HepG2 (cell line): ENCODE measurements around the gene SAMM50. TPM values are rescaled to one million over a fixed set of nuclear protein-coding genes. Genes with fewer than 3 reads are reported as not detected.

ENCODE experiments used
- CENPX ChIP-seq: sonication (generic); formaldehyde crosslinking; IDR thresholded peaks from 2 replicates; pipeline ENCODE4 v1.9.0; 2021; ENCODE audit warnings: mild to moderate bottlenecking, missing genetic modification reagents, moderate library complexity
- FLYWCH1 ChIP-seq: sonication (generic); formaldehyde crosslinking; IDR thresholded peaks from 2 replicates; pipeline ENCODE4 v1.8.1; 2023; ENCODE audit warnings: mild to moderate bottlenecking, missing genetic modification reagents
- HNF4A ChIP-seq: sonication (generic); formaldehyde crosslinking; IDR thresholded peaks from 2 replicates; pipeline ENCODE4 v1.4.0; 2020; ENCODE audit warnings: missing genetic modification reagents
- KDM5B ChIP-seq: sonication (generic); formaldehyde crosslinking; IDR thresholded peaks from 2 replicates; pipeline ENCODE4 v1.4.0; 2020; ENCODE audit warnings: missing genetic modification reagents, mild to moderate bottlenecking, borderline replicate concordance
- NRL ChIP-seq: sonication (generic); formaldehyde crosslinking; IDR thresholded peaks from 2 replicates; pipeline ENCODE4 v1.5.0; 2020; ENCODE audit warnings: missing genetic modification reagents, mild to moderate bottlenecking, moderate library complexity, borderline replicate concordance
- ZIK1 ChIP-seq: sonication (generic); formaldehyde crosslinking; IDR thresholded peaks from 2 replicates; pipeline ENCODE4 v1.5.0; 2020; ENCODE audit warnings: mild to moderate bottlenecking, low read depth, missing genetic modification reagents, borderline replicate concordance
- ZNF768 ChIP-seq: sonication (generic); formaldehyde crosslinking; IDR thresholded peaks from 2 replicates; pipeline ENCODE4 v1.4.0; 2020; ENCODE audit warnings: missing genetic modification reagents
- polyA plus RNA-seq, 8 experiments: library from polyadenylated mRNA; depleted of rRNA in 3 of 8; stranded (reverse) in 7 of 8; unstranded in 1 of 8; fragments of >200 nt; fragmentation: Illumina TruSeq in 4 of 8; extraction: Trizol in 4 of 8; gene quantifications; 2 replicates each; pipeline versions ENCODE4 v1.2.1 to v1.2.3, GENCODE V29; 2011 to 2016; ENCODE audit warnings: low read depth in 4 of 8, missing spikeins in 1 of 8, mixed read lengths in 1 of 8; ENCODE audit not compliant: insufficient read depth in 1 of 8
- total RNA-seq, 5 experiments: library from RNA; depleted of rRNA; stranded (reverse); fragments of >200 nt; fragmentation: Illumina TruSeq; extraction: Trizol; gene quantifications; 2 replicates each; pipeline ENCODE4 v1.2.3, GENCODE V29; 2016; ENCODE audit warnings: low read depth in 1 of 5
- TF ChIP-seq, protein P1 (sequence below): sonication (generic); formaldehyde crosslinking; IDR thresholded peaks from 2 replicates; pipeline ENCODE4 v1.5.0; 2020; ENCODE audit warnings: mild to moderate bottlenecking, missing genetic modification reagents, moderate library complexity
- TF ChIP-seq, protein P2 (sequence below): sonication (generic); formaldehyde crosslinking; IDR thresholded peaks from 2 replicates; pipeline ENCODE4 v1.4.0; 2020; ENCODE audit warnings: missing genetic modification reagents, borderline replicate concordance
- TF ChIP-seq, protein P3 (sequence below): sonication (generic); formaldehyde crosslinking; IDR thresholded peaks from 2 replicates; pipeline ENCODE4 v1.8.0; 2022; ENCODE audit warnings: missing genetic modification reagents, mild to moderate bottlenecking, borderline replicate concordance
- TF ChIP-seq, protein P4 (sequence below): sonication (generic); formaldehyde crosslinking; IDR thresholded peaks from 2 replicates; pipeline ENCODE4 v1.8.1; 2023; ENCODE audit warnings: mild to moderate bottlenecking, missing genetic modification reagents, borderline replicate concordance
- TF ChIP-seq, protein P5 (sequence below): sonication (generic); formaldehyde crosslinking; IDR thresholded peaks from 2 replicates; pipeline ENCODE4 v1.5.1; 2020; ENCODE audit warnings: missing genetic modification reagents, mild to moderate bottlenecking, borderline replicate concordance
- TF ChIP-seq, protein P6 (sequence below): sonication (generic); formaldehyde crosslinking; conservative IDR thresholded peaks from 2 replicates; pipeline ENCODE4 v1.8.1; 2023; ENCODE audit warnings: missing genetic modification reagents
- TF ChIP-seq, protein P7 (sequence below): sonication (generic); formaldehyde crosslinking; IDR thresholded peaks from 2 replicates; pipeline ENCODE4 v1.8.1; 2023; ENCODE audit warnings: missing genetic modification reagents, inconsistent platforms, borderline replicate concordance

Gene SAMM50
- total and polyA plus RNA-seq, 2 of the 13 experiments (the other 11 are each of a cell fraction or from before 2014, with no cell fraction given) = 34.7 to 63.4 TPM

DNA sequence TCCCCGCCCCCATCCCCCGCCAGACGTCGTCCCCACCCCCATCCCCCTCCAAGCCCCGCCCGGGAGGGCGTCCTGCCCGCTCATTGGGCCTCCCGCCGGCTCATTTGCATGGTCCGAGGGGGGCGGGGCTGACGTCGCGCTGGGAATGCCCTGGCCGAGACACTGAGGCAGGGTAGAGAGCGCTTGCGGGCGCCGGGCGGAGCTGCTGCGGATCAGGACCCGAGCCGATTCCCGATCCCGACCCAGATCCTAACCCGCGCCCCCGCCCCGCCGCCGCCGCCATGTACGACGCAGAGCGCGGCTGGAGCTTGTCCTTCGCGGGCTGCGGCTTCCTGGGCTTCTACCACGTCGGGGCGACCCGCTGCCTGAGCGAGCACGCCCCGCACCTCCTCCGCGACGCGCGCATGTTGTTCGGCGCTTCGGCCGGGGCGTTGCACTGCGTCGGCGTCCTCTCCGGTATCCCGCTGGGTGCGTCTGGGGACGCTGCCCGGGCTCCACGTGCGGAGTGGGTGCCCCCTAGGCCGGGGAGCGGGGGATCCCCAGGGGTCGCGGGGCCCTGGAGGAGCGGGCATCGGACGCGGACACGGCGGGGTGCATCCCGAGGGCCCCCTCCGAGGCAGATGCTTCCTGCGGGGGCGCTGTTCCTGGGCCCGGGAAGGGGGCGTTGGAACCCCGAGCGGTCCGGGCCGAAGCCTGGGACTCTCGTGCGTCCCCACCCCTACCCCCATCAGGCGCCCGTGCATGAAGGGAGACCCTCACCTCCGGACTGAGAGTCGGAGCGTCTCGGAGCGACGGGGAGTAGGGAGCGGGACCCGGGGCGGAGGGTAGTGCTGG lies 31.4 kb upstream of the SAMM50 start, which contains the start of gene PNPLA3 (continued):
- TF ChIP-seq, protein P1, sequence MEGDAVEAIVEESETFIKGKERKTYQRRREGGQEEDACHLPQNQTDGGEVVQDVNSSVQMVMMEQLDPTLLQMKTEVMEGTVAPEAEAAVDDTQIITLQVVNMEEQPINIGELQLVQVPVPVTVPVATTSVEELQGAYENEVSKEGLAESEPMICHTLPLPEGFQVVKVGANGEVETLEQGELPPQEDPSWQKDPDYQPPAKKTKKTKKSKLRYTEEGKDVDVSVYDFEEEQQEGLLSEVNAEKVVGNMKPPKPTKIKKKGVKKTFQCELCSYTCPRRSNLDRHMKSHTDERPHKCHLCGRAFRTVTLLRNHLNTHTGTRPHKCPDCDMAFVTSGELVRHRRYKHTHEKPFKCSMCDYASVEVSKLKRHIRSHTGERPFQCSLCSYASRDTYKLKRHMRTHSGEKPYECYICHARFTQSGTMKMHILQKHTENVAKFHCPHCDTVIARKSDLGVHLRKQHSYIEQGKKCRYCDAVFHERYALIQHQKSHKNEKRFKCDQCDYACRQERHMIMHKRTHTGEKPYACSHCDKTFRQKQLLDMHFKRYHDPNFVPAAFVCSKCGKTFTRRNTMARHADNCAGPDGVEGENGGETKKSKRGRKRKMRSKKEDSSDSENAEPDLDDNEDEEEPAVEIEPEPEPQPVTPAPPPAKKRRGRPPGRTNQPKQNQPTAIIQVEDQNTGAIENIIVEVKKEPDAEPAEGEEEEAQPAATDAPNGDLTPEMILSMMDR (CRISPR knock-in tag) = peak; percentile 58
- TF ChIP-seq, protein P2, sequence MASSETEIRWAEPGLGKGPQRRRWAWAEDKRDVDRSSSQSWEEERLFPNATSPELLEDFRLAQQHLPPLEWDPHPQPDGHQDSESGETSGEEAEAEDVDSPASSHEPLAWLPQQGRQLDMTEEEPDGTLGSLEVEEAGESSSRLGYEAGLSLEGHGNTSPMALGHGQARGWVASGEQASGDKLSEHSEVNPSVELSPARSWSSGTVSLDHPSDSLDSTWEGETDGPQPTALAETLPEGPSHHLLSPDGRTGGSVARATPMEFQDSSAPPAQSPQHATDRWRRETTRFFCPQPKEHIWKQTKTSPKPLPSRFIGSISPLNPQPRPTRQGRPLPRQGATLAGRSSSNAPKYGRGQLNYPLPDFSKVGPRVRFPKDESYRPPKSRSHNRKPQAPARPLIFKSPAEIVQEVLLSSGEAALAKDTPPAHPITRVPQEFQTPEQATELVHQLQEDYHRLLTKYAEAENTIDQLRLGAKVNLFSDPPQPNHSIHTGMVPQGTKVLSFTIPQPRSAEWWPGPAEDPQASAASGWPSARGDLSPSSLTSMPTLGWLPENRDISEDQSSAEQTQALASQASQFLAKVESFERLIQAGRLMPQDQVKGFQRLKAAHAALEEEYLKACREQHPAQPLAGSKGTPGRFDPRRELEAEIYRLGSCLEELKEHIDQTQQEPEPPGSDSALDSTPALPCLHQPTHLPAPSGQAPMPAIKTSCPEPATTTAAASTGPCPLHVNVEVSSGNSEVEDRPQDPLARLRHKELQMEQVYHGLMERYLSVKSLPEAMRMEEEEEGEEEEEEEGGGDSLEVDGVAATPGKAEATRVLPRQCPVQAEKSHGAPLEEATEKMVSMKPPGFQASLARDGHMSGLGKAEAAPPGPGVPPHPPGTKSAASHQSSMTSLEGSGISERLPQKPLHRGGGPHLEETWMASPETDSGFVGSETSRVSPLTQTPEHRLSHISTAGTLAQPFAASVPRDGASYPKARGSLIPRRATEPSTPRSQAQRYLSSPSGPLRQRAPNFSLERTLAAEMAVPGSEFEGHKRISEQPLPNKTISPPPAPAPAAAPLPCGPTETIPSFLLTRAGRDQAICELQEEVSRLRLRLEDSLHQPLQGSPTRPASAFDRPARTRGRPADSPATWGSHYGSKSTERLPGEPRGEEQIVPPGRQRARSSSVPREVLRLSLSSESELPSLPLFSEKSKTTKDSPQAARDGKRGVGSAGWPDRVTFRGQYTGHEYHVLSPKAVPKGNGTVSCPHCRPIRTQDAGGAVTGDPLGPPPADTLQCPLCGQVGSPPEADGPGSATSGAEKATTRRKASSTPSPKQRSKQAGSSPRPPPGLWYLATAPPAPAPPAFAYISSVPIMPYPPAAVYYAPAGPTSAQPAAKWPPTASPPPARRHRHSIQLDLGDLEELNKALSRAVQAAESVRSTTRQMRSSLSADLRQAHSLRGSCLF (CRISPR knock-in tag) = no peak
- TF ChIP-seq FLYWCH1 (CRISPR knock-in tag) (no peak), ZIK1 (CRISPR knock-in tag) (peak; percentile 78; the same call in 1 of the 2 replicates), ZNF768 (CRISPR knock-in tag) (peak; percentile 62; the same call in 1 of the 2 replicates), KDM5B (CRISPR knock-in tag) (peak; percentile 88; the same call in 1 of the 2 replicates), HNF4A (CRISPR knock-in tag) (no peak), NRL (no peak; the same call in 1 of the 2 replicates), CENPX (no peak)
- TF ChIP-seq, protein P3, sequence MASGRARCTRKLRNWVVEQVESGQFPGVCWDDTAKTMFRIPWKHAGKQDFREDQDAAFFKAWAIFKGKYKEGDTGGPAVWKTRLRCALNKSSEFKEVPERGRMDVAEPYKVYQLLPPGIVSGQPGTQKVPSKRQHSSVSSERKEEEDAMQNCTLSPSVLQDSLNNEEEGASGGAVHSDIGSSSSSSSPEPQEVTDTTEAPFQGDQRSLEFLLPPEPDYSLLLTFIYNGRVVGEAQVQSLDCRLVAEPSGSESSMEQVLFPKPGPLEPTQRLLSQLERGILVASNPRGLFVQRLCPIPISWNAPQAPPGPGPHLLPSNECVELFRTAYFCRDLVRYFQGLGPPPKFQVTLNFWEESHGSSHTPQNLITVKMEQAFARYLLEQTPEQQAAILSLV (CRISPR knock-in tag) = peak; percentile 78; the same call in 1 of the 2 replicates
- TF ChIP-seq, protein P4, sequence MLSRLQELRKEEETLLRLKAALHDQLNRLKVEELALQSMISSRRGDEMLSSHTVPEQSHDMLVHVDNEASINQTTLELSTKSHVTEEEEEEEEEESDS (CRISPR knock-in tag) = peak; percentile 82; the same call in 1 of the 2 replicates
- TF ChIP-seq, protein P5, sequence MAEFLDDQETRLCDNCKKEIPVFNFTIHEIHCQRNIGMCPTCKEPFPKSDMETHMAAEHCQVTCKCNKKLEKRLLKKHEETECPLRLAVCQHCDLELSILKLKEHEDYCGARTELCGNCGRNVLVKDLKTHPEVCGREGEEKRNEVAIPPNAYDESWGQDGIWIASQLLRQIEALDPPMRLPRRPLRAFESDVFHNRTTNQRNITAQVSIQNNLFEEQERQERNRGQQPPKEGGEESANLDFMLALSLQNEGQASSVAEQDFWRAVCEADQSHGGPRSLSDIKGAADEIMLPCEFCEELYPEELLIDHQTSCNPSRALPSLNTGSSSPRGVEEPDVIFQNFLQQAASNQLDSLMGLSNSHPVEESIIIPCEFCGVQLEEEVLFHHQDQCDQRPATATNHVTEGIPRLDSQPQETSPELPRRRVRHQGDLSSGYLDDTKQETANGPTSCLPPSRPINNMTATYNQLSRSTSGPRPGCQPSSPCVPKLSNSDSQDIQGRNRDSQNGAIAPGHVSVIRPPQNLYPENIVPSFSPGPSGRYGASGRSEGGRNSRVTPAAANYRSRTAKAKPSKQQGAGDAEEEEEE = no peak
- TF ChIP-seq, protein P6, sequence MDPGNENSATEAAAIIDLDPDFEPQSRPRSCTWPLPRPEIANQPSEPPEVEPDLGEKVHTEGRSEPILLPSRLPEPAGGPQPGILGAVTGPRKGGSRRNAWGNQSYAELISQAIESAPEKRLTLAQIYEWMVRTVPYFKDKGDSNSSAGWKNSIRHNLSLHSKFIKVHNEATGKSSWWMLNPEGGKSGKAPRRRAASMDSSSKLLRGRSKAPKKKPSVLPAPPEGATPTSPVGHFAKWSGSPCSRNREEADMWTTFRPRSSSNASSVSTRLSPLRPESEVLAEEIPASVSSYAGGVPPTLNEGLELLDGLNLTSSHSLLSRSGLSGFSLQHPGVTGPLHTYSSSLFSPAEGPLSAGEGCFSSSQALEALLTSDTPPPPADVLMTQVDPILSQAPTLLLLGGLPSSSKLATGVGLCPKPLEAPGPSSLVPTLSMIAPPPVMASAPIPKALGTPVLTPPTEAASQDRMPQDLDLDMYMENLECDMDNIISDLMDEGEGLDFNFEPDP (CRISPR knock-in tag) = no peak
- TF ChIP-seq, protein P7, sequence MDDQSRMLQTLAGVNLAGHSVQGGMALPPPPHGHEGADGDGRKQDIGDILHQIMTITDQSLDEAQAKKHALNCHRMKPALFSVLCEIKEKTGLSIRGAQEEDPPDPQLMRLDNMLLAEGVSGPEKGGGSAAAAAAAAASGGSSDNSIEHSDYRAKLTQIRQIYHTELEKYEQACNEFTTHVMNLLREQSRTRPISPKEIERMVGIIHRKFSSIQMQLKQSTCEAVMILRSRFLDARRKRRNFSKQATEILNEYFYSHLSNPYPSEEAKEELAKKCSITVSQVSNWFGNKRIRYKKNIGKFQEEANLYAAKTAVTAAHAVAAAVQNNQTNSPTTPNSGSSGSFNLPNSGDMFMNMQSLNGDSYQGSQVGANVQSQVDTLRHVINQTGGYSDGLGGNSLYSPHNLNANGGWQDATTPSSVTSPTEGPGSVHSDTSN (CRISPR knock-in tag) = no peak
